H1 (cell line): ENCODE measurements around the gene POLR3A. TPM values are rescaled to one million over a fixed set of nuclear protein-coding genes. Genes with fewer than 3 reads are reported as not detected.

ENCODE experiments used
- BRCA1 ChIP-seq: IDR thresholded peaks from 2 replicates; pipeline ENCODE4 v1.6.1; 2012; ENCODE audit warnings: low read depth, low read length, improper control_type of control experiment
- polyA plus RNA-seq, 7 experiments: library from polyadenylated mRNA; depleted of rRNA in 3 of 7; stranded (reverse) in 5 of 7; unstranded in 2 of 7; fragments of >200 nt in 5 of 7; fragments of 200-250 nt in 2 of 7; gene quantifications; 1 replicate in 5 of 7; 2 replicates in 1 of 7; 4 replicates in 1 of 7; pipeline versions ENCODE4 v1.2.1 to v1.2.3, GENCODE V29; 2011 to 2013; ENCODE audit warnings: missing spikeins in 2 of 7, mixed read lengths in 2 of 7
- total RNA-seq: library from RNA; stranded (reverse); fragmentation: NEBNext Ultra II Directional; extraction: Animal tissue kit (Norgen Biotek cat#: 25700); gene quantifications from 2 replicates; pipeline ENCODE4 v1.2.1, GENCODE V29; 2021

POLR3A gene
- total and polyA plus RNA-seq, 2 of the 8 experiments (the other 6 are each of a cell fraction or from before 2014, with no cell fraction given): 11.3 to 38.6 TPM

DNA sequence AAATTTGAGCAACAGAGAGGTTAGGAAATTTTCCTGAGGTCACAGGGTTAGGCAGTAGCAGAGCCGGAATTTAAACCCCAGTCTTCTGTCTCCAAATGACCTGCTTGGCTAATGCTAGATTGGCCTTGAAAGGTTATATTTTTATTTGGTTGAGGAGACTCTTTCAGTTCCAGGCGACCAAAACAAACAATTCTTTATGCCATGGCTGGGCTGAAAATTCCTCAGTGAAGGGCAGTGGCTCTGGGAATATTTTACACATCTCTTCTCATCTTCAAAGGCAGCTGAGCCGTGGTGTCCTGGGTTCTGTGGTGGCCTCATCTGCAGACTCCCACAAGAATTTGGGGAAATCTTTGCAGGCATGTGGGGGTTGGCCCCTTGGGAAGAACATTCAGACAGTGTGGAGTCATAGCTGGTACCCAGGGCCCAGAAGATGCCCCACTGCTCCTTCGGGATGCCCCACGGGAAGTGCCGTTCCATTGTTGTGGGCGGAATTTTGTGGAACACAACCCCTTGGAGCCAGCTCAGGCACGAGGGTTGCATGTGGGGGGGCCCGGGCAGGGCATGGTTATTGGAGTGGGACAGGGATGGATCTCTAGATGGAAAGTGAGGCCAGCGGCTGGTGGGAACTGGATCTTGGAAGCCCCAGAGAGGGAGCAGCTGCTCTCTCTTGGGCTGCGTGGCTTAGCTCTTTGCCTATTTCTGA, 37.6 kb upstream of the POLR3A start (continued):
- no peak for TF ChIP-seq BRCA1
- TF ChIP-seq, all 59 proteins: peak for 0
